NT2/D1 (cell line): Measurements from ENCODE around the gene KRTAP5-3.

ENCODE experiments used
- SUZ12 ChIP-seq: IDR thresholded peaks from 2 replicates; pipeline ENCODE4 v1.6.1; 2011; ENCODE audit not compliant: insufficient read length, insufficient read depth; ENCODE audit errors: extremely low read depth
- YY1 ChIP-seq: IDR thresholded peaks from 2 replicates; pipeline ENCODE4 v1.6.1; 2011; ENCODE audit not compliant: insufficient read length, insufficient read depth
- ZNF274 ChIP-seq: IDR thresholded peaks from 2 replicates; pipeline ENCODE4 v1.6.1; 2011; ENCODE audit warnings: mild to moderate bottlenecking, low read depth, low read length

DNA sequence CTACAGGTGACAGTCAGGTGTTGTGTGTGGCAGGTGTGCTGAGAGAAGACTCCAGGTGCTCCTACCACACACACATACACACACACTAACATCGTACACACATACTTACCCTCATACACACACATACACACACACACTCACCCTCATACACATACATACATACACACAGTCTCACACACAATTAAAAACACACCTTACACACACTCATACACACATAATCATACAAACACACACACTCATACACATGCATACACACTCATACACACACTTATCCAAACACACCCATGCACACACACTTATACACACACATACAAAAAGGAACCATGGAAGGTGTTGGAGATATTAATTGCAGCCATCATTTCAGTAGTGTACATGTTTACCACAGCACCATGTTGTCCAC lies 4.6 kb downstream of the KRTAP5-3 start:
- TF ChIP-seq ZNF274 (no peak), SUZ12 (no peak), YY1 (no peak)
